Calu3 (cell line): ENCODE data around the gene RHBDD1. TPM values are rescaled to one million over a fixed set of nuclear protein-coding genes. Genes with fewer than 3 reads are reported as not detected.

Experiments used
- BruUV-seq: library from RNA; stranded (reverse); fragments of 400-500 nt; replicated peaks from 2 replicates; lab custom pipeline; 2021; lab: Mats Ljungman, UMichigan
- CTCF ChIA-PET: fragments of 300-600 bp; sonication (Branson Sonifier 250); formaldehyde crosslinking; loops from one replicate; lab custom pipeline; 2022; ENCODE audit warnings: antibody characterized with exemption; lab: Charles Lee
- DNase-seq: peaks from one replicate; pipeline ENCODE4 v3.0.0; 2022
- H3K27ac Mint-ChIP-seq: one replicate; pipeline ENCODE4 v1.8.0; 2022; ENCODE audit warnings: mixed read lengths; ENCODE audit not compliant: unreplicated experiment
- H3K27me3 Mint-ChIP-seq: one replicate; pipeline ENCODE4 v1.8.0; 2022; ENCODE audit warnings: mixed read lengths; ENCODE audit not compliant: unreplicated experiment
- H3K36me3 Mint-ChIP-seq: one replicate; pipeline ENCODE4 v1.8.0; 2022; ENCODE audit warnings: mild to moderate bottlenecking, moderate library complexity, mixed read lengths; ENCODE audit not compliant: insufficient read depth, unreplicated experiment
- H3K4me1 Mint-ChIP-seq: one replicate; pipeline ENCODE4 v1.8.0; 2022; ENCODE audit warnings: mild to moderate bottlenecking, low read depth, mixed read lengths; ENCODE audit not compliant: unreplicated experiment
- H3K4me3 Mint-ChIP-seq: one replicate; pipeline ENCODE4 v1.8.0; 2022; ENCODE audit warnings: mild to moderate bottlenecking, low read depth, moderate library complexity, mixed read lengths; ENCODE audit not compliant: unreplicated experiment
- H3K9me3 Mint-ChIP-seq: one replicate; pipeline ENCODE4 v1.8.0; 2022; ENCODE audit warnings: low read depth, mixed read lengths; ENCODE audit not compliant: unreplicated experiment
- intact Hi-C: fragments of 100-400 bp; cut with micrococcal nuclease; formaldehyde crosslinking; loops from one replicate; pipeline ENCODE4 v1.10.0; 2022; ENCODE audit not compliant: unreplicated experiment
- total RNA-seq: library from RNA; stranded (reverse); gene quantifications from 2 replicates; pipeline ENCODE4 v1.2.3, GENCODE V29; 2022
- TF ChIP-seq, protein P1 (sequence below): fragments of 200-600 bp; IDR thresholded peaks from one replicate; pipeline ENCODE4 v1.8.0; 2022; ENCODE audit warnings: antibody characterized with exemption; ENCODE audit not compliant: unreplicated experiment

The RHBDD1 gene
- total RNA-seq, 1 experiment from 2014 or later, result 28.7 TPM

DNA sequence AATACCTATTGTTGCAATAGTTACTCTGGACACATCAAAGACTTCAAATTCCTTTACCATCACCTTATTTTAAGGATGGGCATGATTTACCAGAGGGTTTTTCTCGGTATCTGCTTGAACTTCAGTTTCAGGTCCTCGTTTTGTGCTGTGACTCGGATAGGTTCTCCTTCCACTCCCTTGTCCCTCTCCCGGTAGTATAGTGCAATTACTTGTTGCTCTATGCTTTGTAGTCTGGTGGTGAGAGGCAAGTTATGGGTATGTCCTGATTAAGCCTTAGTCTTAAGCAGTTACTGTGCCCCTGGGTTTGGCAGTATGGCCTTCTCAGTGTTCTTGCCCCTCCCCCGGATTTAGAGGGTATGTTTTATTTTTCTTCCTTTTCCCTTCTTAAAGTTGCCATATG is 96.6 kb downstream of the RHBDD1 start:
- Mint-ChIP-seq H3K27me3 (no peaks in the 10 kb centered on the region), H3K27ac (no peak overlapping the region), H3K9me3 (peaks cover 3% of the 10 kb centered on the region), H3K4me1 (no peaks in the 10 kb centered on the region), H3K36me3 (no peaks in the 10 kb centered on the region), H3K4me3 (no peak overlapping the region)
- intact Hi-C loops, result no loop called here
- CTCF ChIA-PET, result no interaction called here
- no peak for DNase-seq
- TF ChIP-seq, protein P1, sequence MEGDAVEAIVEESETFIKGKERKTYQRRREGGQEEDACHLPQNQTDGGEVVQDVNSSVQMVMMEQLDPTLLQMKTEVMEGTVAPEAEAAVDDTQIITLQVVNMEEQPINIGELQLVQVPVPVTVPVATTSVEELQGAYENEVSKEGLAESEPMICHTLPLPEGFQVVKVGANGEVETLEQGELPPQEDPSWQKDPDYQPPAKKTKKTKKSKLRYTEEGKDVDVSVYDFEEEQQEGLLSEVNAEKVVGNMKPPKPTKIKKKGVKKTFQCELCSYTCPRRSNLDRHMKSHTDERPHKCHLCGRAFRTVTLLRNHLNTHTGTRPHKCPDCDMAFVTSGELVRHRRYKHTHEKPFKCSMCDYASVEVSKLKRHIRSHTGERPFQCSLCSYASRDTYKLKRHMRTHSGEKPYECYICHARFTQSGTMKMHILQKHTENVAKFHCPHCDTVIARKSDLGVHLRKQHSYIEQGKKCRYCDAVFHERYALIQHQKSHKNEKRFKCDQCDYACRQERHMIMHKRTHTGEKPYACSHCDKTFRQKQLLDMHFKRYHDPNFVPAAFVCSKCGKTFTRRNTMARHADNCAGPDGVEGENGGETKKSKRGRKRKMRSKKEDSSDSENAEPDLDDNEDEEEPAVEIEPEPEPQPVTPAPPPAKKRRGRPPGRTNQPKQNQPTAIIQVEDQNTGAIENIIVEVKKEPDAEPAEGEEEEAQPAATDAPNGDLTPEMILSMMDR, result no peak
- BruUV-seq, result no TSS peak

DNA sequence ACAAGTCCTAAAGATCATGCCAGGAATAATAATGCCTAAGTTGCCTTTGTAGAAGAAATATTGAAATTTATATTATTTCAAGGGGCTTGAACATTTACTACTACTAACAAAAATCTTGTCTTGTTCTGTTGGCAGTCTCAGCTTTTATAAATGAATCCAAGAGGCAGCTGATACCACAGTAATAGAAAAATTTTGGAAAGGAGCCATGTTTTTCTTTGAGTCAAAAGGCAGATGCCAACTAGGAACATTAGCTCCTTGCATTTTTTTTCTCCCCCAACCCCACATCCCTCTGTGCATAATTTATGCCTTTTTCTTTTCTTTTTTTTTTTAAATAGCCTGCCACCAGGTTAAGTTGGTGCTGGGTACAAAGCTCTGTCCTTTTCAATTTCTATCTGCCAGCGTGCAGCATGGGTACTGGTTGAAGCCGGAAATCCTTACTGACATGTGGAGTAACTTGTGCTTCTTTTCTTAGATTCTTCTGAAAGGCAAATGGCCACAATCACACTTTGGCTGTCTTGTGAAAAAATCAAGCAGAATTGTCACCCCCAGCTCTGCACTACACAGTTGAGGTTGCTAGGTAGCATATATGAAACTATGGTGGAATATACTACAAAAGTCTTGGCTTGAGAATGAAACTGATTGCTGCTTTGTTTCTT is 98.8 kb downstream of the RHBDD1 start:
- TF ChIP-seq, protein P1, result no peak
- Mint-ChIP-seq H3K4me1 (no peaks in the 10 kb centered on the region), H3K4me3 (no peak overlapping the region), H3K27me3 (no peaks in the 10 kb centered on the region), H3K9me3 (no peaks in the 10 kb centered on the region), H3K27ac (no peak overlapping the region), H3K36me3 (no peaks in the 10 kb centered on the region)
- DNase-seq, result no peak
- CTCF ChIA-PET, result no interaction called here
- intact Hi-C loops, result no loop called here
- no TSS peak for BruUV-seq

DNA sequence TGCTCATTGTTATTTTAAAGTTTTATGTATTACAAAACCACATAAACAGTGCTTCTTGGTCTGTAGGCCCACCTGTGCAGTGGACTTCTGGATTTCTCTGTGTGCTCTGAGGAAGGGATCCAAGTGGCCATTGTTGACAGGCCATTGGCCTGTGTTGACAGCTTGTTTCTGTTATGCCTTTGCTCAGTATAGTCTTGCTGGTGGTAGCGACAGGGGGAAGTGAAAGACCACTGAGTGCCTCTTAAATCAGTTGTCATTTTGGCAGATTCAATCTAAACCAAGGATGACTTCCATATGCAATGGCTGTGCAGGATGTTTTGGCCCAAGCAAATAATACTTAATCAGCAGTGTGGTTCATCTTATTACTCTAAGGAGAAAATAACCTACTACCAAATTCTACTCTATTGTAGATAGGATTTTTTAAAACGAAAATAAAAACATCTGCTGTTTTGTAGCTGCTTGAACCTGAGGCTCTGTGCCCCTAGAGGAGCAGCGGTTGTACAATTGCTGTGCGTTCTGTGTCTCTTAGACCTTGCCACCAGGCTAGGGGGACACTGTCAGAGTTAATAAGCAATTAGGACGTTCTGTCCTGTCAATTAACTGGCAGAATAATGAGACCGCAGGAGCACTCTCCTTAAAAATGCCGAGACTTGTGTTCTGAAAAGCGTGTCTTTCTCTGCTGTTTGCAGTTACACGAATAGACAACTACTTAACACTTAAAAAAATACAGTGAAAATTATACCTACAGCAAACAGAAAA is 108.2 kb downstream of the RHBDD1 start:
- CTCF ChIA-PET, result no interaction called here
- intact Hi-C loops, result no loop called here
- no peaks in the 10 kb centered on the region for H3K27me3 Mint-ChIP-seq
- H3K4me1 Mint-ChIP-seq, result no peaks in the 10 kb centered on the region
- no peaks in the 10 kb centered on the region for H3K36me3 Mint-ChIP-seq
- TF ChIP-seq, protein P1, result no peak
- no peak overlapping the region for H3K27ac Mint-ChIP-seq
- DNase-seq, result no peak
- H3K9me3 Mint-ChIP-seq, result peaks cover 6% of the 10 kb centered on the region
- BruUV-seq, result no TSS peak
- no peak overlapping the region for H3K4me3 Mint-ChIP-seq

DNA sequence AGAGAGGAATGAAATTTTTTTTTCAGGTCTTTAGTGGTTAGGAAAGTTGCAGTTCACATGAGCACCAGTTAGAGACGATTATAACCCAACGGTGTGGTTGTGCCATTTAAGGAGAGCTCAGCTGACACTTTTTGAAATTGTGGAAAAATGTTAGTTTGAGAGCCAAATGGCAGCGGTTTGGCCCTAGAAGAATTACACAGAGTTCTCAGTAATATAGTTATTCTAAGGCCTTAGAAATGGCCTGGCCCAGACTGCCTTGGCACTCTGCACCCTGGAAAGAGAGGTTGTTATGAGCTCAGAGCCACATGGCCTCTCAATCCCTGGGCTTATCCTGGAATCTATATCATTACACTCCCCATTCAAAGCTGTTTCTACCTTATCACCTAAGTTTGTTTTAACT is 117.4 kb downstream of the RHBDD1 start:
- TF ChIP-seq, protein P1, result no peak
- CTCF ChIA-PET, result no interaction called here
- no peak overlapping the region for H3K27ac Mint-ChIP-seq
- no peaks in the 10 kb centered on the region for H3K36me3 Mint-ChIP-seq
- H3K4me1 Mint-ChIP-seq, result no peaks in the 10 kb centered on the region
- H3K9me3 Mint-ChIP-seq, result no peaks in the 10 kb centered on the region
- intact Hi-C loops, result no loop called here
- H3K27me3 Mint-ChIP-seq, result no peaks in the 10 kb centered on the region
- no TSS peak for BruUV-seq
- DNase-seq, result no peak
- H3K4me3 Mint-ChIP-seq, result no peak overlapping the region
